GM18868 (cell line): Measurements from ENCODE around the gene GLB1L2.

Experiments
- ATAC-seq: cut with Tn5 transposase; IDR thresholded peaks from one replicate; pipeline ENCODE4 v1.9.1; 2021; ENCODE audit warnings: mild to moderate bottlenecking, moderate library complexity; ENCODE audit not compliant: unreplicated experiment

Gene GLB1L2

DNA sequence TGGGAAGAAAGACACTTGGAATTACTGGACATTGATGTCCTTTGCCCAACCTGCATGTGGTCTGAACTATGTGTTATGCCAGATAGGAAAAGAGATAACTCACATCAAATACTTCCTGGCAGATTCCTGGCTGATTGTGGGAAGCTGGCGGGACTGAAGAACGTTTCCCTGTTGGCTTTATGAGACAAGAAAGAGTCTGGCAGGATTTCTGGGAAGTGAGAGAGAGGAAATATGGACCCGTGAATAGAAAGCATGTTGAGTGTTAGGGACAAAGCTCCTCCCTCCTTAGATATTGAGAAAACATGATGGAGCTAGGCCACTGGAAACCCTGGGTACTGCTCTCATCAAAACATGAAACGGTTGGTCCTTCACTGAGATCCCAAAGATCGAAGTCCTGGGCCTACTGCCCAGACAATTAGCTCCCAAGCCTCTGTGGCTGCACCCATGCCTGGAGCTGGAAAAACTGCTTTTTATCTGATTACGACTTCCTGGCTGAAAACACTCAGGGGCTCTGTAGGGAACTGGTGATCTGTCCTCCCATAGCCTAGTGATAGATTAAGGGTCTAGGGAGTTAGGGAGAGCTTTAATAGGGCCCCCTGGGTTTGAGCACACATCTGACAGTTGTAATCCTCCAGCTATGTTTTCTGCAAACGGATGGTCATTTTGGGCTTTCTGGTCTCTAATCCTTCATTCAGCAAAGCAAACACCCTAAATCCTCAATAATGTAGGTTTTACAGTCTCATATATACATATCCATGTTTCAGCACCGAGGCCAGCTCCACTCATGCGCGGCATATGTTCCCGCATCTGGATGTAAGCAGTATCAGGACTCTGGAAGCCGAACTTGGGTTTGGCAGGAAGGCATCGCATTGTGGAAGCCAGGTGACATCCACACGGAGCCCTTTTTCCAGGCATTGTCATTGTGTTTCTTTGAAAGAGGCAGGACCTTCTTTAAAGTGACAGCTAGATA lies 86.4 kb downstream of the GLB1L2 start:
- ATAC-seq, result no peak

DNA sequence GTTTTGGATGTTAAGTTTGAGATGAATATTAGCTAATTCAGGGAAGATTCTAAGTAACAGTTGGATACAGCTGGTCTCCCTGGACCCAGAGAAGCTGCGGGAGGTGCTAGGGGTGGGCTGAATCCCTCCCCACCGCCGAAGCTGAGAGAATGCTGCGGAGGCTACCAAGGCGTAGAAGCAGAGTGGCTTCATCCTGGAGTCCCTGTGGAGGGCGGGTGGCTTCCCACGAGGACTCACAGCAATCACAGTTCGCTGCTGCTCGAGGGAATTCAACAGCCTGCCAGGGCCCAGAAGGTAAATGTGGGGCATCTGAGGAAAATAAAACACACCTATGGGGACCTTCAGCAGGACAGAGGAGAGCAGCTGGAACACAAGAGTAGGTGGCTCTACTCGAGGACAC lies 91.3 kb downstream of the GLB1L2 start:
- no peak for ATAC-seq

DNA sequence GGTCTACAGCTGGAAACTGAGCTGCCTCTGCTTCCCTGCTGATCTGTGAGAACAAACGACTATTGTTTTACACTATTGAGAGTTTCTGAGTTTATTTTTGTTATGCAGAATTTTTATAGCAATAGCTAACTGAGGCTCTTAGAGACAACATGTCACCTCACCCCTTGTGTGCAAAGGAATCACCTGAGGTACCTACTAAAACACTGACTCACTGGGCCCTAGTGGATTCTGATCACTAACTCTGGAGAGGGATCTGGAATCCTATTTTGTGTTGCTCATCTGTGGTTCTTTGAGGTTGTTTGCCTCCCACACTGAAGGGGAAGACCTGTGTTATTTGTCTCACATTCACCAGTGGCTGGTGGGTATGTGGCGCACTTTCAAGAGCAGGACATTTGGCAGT lies 93.6 kb downstream of the GLB1L2 start:
- ATAC-seq, result no peak
